GDM1 (cell line): ENCODE data around the gene RPLP1.

Experiments
- DNase-seq: peaks from one replicate; lab custom pipeline; 2025; lab: John Stamatoyannopoulos, UW

RPLP1 gene

GRCh38 chr15:69452692-69453521 is at the start of gene RPLP1:
RPLP1 (plus strand) TSS chr15:69452818; CDS start chr15:69452949, 131 bp downstream.
- DNase-seq = peak; percentile 88

GRCh38 chr15:69403594-69403993 is 49.0 kb upstream of the RPLP1 start:
- DNase-seq = no peak

DNA sequence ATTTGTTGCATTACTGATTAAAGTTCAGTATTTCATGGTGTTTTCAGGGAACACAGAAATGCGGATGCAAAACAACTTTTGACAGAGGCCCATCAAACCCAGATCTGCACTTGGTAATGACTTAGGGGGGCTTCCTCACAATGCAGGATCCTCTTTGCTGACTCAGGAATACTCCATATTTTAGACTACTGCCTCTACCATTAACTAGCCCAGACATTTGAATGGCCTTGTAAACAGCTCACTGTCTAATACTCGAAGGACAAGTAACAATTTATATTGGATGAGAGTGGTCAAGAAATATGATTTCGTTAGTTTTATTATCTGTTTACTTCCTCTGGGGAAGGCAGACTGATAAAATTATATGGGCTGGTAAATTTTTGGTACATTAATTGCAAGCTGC is 47.5 kb upstream of the RPLP1 start:
- DNase-seq = no peak

GRCh38 chr15:69407719-69408400 is 44.8 kb upstream of the RPLP1 start:
- DNase-seq = no peak

GRCh38 chr15:69408841-69409240 is 43.8 kb upstream of the RPLP1 start:
- no peak for DNase-seq

DNA sequence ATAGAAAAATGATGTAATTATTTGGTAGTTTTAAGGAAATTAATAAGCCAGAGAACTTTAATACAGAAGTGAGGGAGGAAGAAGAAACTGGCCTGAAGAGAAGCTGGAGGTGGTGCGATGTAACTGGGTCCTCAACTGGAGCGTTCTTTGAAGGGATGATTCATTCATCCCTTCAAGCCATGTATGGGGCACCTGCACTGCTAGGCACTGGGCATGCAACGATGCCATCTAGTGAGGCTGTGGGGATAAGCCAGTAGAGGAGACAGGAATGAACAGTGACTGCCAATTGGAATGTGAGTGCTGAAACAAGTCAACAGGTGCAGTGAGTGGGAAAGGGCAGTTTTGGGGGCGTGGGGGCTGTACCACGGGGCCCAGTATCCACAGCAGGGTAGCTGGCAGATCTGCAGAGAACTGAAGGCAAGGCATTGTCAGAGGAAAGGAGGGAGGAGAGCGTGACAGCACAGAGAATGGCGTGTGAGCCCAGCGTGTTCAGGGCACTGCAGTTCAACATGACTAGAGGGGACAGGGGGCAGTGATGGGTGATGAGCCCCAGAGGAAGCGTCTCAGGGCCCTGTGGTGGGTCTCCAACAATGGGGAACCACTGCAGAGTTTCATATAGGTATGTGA is 42.3 kb upstream of the RPLP1 start:
- peak; percentile 6 for DNase-seq

GRCh38 chr15:69412274-69412673 is 40.3 kb upstream of the RPLP1 start:
- DNase-seq = no peak

GRCh38 chr15:69412701-69413100 is 39.9 kb upstream of the RPLP1 start:
- DNase-seq = no peak

- peak; percentile 86 for DNase-seq
Observed at GRCh38 chr15:69413822-69414700, 38.6 kb upstream of the RPLP1 start, which contains the start of gene KIF23. KIF23 (plus strand) TSS chr15:69414349; CDS start chr15:69414466, 117 bp downstream.

- DNase-seq = no peak
Observed at GRCh38 chr15:69414701-69415167, 37.9 kb upstream of the RPLP1 start.

- no peak for DNase-seq
Observed at GRCh38 chr15:69415381-69415780, 37.2 kb upstream of the RPLP1 start.

- DNase-seq = no peak
Observed at GRCh38 chr15:69417581-69417980, 35.0 kb upstream of the RPLP1 start.

DNA sequence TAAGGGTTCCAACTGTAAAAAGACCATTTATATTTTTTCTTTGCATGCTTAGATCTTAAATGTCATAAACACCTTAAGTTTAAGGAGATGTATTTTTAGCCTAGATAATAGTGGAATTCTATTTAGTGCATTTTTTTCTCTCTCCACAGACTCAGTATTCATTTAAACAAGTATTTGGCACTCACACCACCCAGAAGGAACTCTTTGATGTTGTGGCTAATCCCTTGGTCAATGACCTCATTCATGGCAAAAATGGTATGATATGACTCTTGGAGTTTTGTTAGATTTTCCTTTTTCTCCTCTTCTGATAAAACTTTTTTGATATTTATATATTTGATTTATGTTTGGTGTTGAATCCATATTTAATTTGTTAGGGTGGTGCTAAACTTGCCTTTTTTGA is 31.1 kb upstream of the RPLP1 start:
- DNase-seq = no peak

DNA sequence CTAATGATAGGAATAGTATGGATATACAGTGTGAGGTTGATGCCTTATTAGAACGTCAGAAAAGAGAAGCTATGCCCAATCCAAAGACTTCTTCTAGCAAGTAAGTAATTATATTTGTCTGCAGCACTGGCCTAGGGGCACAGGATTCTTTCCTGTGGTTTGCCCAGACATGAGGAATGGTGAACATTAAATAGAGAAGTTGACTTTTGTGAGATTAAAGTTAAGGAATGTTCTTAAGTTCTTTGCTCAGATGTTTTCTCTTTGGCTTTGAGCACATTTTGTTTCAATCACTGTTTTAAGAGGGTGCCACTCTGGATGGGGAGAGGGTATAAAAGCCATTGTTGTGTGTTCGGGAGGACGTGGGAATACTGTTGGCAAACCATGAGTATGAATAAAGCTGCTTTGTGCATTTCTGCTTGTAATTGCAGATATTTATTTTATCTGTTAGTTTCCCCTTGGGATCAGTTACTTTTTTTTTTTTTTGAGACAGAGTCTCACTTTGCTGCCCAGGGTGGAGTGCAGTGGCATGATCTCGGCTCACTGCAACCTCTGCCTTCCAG is 30.2 kb upstream of the RPLP1 start:
- DNase-seq = no peak

GRCh38 chr15:69424001-69424400 is 28.6 kb upstream of the RPLP1 start:
- no peak for DNase-seq

- DNase-seq = no peak
Observed at GRCh38 chr15:69424748-69425413, 27.7 kb upstream of the RPLP1 start.

GRCh38 chr15:69433831-69434230 is 18.8 kb upstream of the RPLP1 start:
- DNase-seq = no peak

GRCh38 chr15:69434238-69434637 is 18.4 kb upstream of the RPLP1 start:
- DNase-seq = no peak

DNA sequence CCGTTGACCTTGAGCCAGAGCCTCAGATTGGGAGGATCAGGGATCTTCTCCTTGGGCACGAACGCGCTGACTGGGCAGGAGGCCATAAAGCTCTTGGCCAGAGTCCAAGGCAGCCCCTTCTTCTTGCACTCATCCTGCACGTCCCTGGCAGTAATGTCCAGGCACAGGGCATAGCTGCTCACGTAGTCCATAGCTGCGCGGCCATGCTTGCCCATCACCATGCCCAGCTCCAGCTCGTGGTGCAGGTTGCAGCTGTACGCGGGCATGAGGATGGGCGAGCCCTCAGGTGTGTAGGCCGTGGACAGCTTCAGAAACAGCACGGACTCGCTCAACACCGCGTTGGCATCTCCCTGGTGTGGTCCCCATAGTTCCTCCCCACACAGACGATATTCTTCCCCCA is 17.9 kb upstream of the RPLP1 start:
- no peak for DNase-seq

- no peak for DNase-seq
Observed at GRCh38 chr15:69435985-69436384, 16.6 kb upstream of the RPLP1 start.

DNA sequence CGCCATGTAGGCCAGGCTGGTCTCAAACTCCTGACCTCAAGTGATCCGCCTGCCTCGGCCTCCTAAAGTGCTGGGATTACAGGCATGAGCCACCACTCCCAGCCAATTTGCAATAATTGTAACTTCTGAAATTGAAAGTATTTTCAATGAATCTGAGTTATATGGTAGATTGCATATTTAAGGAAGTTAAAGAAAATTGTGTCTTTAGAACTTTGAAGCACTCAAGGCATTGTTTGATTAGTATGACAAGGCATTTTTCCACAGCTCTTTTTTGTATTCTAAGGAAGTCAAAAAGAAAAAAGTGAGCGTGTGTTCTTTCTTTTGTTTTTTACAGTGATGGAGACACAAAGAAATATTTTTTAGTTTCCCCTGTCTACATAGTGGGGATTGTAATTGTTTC is 15.7 kb upstream of the RPLP1 start:
- DNase-seq = no peak
